Tibial nerve (tissue), 4 donors: ENCODE measurements around the gene GGNBP2. TPM values are rescaled to one million over a fixed set of nuclear protein-coding genes. Genes with fewer than 3 reads are reported as not detected.

Source experiments
- DNase-seq, 2 donors: peaks; one replicate each; pipeline ENCODE4 v3.0.0-alpha.2; 2019; ENCODE audit warnings: low spot score in 2 of 2
- H3K27ac ChIP-seq, 4 donors: fragments of 200-600 bp; sonication (generic) in 3 of 4; one replicate each; pipeline ENCODE4 v1.5.1; 2017 to 2019; ENCODE audit warnings: mild to moderate bottlenecking in 1 of 4
- H3K27me3 ChIP-seq, 2 donors: fragments of 200-600 bp; sonication (generic) in 1 of 2; one replicate each; pipeline versions ENCODE4 v1.5.1 to v1.6.0; 2017 to 2019
- H3K36me3 ChIP-seq, 3 donors: fragments of 200-600 bp; sonication (generic); one replicate each; pipeline ENCODE4 v1.5.1; 2018 to 2019
- H3K4me1 ChIP-seq, 4 donors: fragments of 200-600 bp; sonication (generic) in 3 of 4; one replicate each; pipeline ENCODE4 v1.5.1; 2017 to 2019
- H3K4me3 ChIP-seq, 4 donors: fragments of 200-600 bp; sonication (generic) in 3 of 4; one replicate each; pipeline ENCODE4 v1.5.1; 2017 to 2019; ENCODE audit warnings: mild to moderate bottlenecking in 1 of 4, moderate library complexity in 1 of 4
- H3K9me3 ChIP-seq, 4 donors: fragments of 200-600 bp; sonication (generic) in 3 of 4; one replicate each; pipeline ENCODE4 v1.5.1; 2017 to 2019
- EP300 ChIP-seq, 2 donors: sonication (generic); formaldehyde crosslinking; IDR thresholded peaks; one replicate each; pipeline ENCODE4 v1.6.1; 2017; ENCODE audit warnings: antibody characterized with exemption in 2 of 2, mild to moderate bottlenecking in 1 of 2
- POLR2A ChIP-seq, 2 donors: fragments of 450-650 bp; IDR thresholded peaks; one replicate each; pipeline ENCODE4 v1.6.1; 2017; ENCODE audit warnings: antibody characterized with exemption in 2 of 2, mild to moderate bottlenecking in 2 of 2, moderate library complexity in 2 of 2
- WGBS, 2 donors: methylation state at CpG; one replicate each; pipeline ENCODE4 v1.1.5; 2018; 5-methylcytosine and 5-hydroxymethylcytosine counted together
- total RNA-seq, 4 donors: library from RNA; depleted of rRNA; stranded (reverse); fragments of >200 nt; gene quantifications; one replicate each; pipeline ENCODE4 v1.1.0, GENCODE V29; 2016
- TF ChIP-seq, protein P1 (sequence below), 5 experiments: fragments of 200-600 bp in 3 of 5; fragments of 450-650 bp in 2 of 5; sonication (generic) in 3 of 5; IDR thresholded peaks; one replicate each; pipeline ENCODE4 v1.5.1; 2016 to 2019; ENCODE audit warnings: antibody characterized with exemption in 5 of 5, mild to moderate bottlenecking in 3 of 5, moderate library complexity in 2 of 5

The GGNBP2 gene
- total RNA-seq, 4 donors from 2014 or later = 53.6 to 107 (median 79.4) TPM

DNA sequence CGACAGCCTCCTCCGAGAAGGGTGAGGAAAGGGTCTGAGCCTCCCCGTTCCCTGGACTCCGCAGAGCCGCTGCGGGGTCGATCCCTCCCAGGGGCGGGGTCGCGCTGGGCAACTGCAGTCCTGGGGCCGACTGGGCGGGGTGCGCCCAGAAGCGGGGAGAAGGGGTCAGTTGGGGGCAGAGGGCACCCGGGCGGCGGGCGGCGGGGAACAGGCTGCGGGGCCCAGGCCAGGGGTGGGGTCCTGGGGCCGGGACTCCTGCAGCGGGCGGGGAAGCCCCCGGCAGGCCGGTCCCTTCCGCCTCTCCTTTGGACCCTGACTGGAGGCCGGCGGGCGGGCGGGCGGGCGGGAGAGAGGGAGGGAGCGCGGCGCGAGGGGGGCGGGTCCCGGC is 352 bp downstream of the GGNBP2 start:
- H3K27me3 ChIP-seq = no peaks in the 10 kb centered on the region
- TF ChIP-seq EP300 (IDR thresholded peaks at IDR 0.05) = peak in 1 of 2 donors; percentile 1
- TF ChIP-seq, protein P1, sequence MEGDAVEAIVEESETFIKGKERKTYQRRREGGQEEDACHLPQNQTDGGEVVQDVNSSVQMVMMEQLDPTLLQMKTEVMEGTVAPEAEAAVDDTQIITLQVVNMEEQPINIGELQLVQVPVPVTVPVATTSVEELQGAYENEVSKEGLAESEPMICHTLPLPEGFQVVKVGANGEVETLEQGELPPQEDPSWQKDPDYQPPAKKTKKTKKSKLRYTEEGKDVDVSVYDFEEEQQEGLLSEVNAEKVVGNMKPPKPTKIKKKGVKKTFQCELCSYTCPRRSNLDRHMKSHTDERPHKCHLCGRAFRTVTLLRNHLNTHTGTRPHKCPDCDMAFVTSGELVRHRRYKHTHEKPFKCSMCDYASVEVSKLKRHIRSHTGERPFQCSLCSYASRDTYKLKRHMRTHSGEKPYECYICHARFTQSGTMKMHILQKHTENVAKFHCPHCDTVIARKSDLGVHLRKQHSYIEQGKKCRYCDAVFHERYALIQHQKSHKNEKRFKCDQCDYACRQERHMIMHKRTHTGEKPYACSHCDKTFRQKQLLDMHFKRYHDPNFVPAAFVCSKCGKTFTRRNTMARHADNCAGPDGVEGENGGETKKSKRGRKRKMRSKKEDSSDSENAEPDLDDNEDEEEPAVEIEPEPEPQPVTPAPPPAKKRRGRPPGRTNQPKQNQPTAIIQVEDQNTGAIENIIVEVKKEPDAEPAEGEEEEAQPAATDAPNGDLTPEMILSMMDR (IDR thresholded peaks at IDR 0.05) = no peak
- no peak for TF ChIP-seq POLR2A (IDR thresholded peaks at IDR 0.05)

DNA sequence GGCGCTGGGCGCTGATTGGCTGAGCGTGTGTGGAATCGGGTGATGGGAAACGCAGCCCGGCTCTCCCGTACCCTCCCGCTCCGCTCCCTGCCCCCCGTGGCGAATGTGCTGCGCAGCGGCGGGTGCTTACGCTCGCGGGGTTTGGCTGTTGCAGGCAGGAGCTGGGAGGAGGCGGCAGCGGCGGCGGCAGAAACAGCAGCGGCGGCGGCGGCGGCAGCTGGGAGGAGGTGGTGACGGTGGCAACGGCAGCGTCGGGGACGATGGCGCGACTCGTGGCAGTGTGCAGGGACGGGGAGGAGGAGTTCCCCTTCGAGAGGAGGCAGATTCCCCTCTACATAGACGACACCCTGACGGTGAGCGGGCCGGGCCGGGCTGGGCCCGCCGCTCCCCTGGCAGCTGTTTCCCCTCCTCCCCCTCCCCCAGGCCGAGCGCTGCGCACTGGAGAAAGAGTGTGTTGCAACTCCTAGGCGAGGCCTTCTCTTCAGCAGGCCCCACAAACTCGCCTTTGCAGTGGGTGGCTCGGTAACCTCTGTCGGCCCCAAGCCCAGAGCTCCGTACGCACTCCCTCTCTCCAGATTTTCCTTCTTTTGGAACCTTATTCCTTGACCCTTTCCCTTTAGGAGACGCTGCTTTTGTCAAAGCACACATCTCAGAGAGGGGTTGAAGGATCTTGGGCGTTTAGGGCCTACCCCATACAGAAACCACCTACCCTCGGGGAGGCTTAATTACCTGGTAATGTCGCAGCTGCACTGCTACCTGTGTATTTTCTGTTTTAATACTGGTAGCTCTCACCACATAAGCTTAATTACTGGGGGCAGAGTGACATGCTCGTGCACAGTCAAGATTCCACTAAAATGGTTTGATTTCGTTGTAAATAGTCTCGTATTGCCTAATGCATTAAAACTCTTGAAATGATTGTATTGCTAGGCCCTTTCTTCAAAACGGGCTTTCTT is 1.0 kb downstream of the GGNBP2 start:
- no peaks in the 10 kb centered on the region for H3K36me3 ChIP-seq
- peak overlapping the region; percentile 98 to 100 (median 99) for H3K27ac ChIP-seq
- H3K4me1 ChIP-seq = peaks cover 0 to 60% (median 44%) of the 10 kb centered on the region in 4 donors
- H3K9me3 ChIP-seq = no peaks in the 10 kb centered on the region
- peak; percentile 90 to 94 for DNase-seq
- H3K4me3 ChIP-seq = peak overlapping the region; percentile 93 to 98 (median 96)
- 0 to 1% methylated on average over 49 to 52 of the region's 60 CpGs for WGBS, 2 donors
- TF ChIP-seq, protein P1 (IDR thresholded peaks at IDR 0.05) = peak in 1 of 5 experiments; percentile 44
- TF ChIP-seq EP300 (IDR thresholded peaks at IDR 0.05) (peak; percentile 13 to 63), POLR2A (IDR thresholded peaks at IDR 0.05) (peak; percentile 40 to 65)
- no peaks in the 10 kb centered on the region for H3K27me3 ChIP-seq

More for the DNA sequence above, 352 bp downstream of the GGNBP2 start:
- DNase-seq = no peak
- WGBS, 2 donors = 0% methylated on average over 10 of the region's 38 CpGs; no CpG with 5 or more reads in 1 of the 2 donors
- peak overlapping the region; percentile 98 to 100 (median 99) for H3K27ac ChIP-seq
- H3K9me3 ChIP-seq = no peaks in the 10 kb centered on the region
- no peaks in the 10 kb centered on the region for H3K36me3 ChIP-seq
- H3K4me1 ChIP-seq = peaks cover 0 to 54% (median 41%) of the 10 kb centered on the region in 4 donors
- H3K4me3 ChIP-seq = peak overlapping the region; percentile 93 to 98 (median 96)

DNA sequence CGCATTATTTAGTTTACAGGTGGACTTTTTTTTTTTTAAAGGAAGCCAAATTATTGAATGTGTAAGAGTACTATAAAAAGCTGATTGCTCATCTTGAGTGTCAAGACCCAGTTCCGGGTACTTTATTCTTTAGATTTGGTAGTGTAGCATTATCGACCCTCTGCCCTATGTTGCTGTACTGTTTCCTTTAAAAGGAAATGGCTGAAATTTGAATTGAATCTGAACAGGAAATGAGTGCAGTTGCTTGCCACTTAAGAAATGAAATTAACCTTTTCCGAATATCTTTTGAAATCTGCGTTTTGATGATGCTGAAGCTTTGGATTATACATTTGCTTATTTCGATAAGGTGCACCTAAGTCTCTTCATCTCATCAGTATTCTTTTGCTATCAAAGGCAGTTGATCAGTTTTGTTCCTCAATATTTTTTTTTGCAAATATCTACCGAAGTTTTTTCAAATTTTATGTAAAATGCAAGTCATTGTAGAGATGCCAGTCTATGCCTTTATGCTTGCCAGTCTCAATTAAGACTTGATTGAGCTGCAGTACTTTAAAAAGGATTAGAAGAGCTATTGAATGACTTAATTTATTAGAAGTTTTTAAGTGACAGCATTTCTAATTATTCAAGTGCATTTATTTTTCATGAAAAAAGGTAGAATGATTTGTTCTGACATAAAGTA is 1.8 kb downstream of the GGNBP2 start:
- TF ChIP-seq EP300 (IDR thresholded peaks at IDR 0.05) (no peak), POLR2A (IDR thresholded peaks at IDR 0.05) (no peak)
- TF ChIP-seq, protein P1 (IDR thresholded peaks at IDR 0.05) = no peak
- Histone ChIP-seq H3K27ac (peak overlapping the region in 3 of 4 donors; percentile 98 to 100 (median 100)), H3K4me3 (peak overlapping the region; percentile 93 to 98 (median 96)), H3K9me3 (no peaks in the 10 kb centered on the region), H3K36me3 (no peaks in the 10 kb centered on the region), H3K4me1 (peaks cover 0 to 68% (median 47%) of the 10 kb centered on the region in 4 donors), H3K27me3 (no peaks in the 10 kb centered on the region)
- DNase-seq = no peak
- WGBS, 2 donors = 16 to 19% methylated on average over 7 of the region's 7 CpGs

DNA sequence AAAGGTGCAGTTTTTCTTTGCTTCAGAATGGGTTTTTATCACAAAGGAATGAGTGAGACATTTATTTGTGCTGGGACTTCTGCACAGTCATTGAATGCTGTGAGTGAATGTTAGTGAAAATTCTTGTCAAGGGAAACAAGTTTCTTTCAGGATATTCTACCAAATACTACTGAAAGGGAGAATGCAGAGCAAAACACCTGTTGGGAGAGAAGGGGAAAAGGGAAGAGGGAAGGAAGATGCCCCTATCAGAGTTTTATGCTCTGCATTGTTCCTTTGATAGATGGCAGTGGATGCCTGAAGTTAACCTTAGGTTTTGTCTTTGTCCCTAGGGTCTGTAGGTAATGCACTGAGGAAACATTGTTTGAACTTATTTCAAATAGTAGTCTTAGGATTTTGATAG is 3.1 kb downstream of the GGNBP2 start:
- no peaks in the 10 kb centered on the region for H3K36me3 ChIP-seq
- H3K4me1 ChIP-seq = peaks cover 0 to 75% (median 53%) of the 10 kb centered on the region in 4 donors
- no peaks in the 10 kb centered on the region for H3K27me3 ChIP-seq
- TF ChIP-seq, protein P1 (IDR thresholded peaks at IDR 0.05) = no peak
- TF ChIP-seq POLR2A (IDR thresholded peaks at IDR 0.05) = no peak
- no peak for TF ChIP-seq EP300 (IDR thresholded peaks at IDR 0.05)
- no peaks in the 10 kb centered on the region for H3K9me3 ChIP-seq
- DNase-seq = no peak
- H3K27ac ChIP-seq = peak overlapping the region in 1 of 4 donors; percentile 31
- no peak overlapping the region for H3K4me3 ChIP-seq
